HCT116 (cell line): ENCODE data around the gene STRN3. TPM values are rescaled to one million over a fixed set of nuclear protein-coding genes. Genes with fewer than 3 reads are reported as not detected.

Source experiments
- ATAC-seq: fragments of 200-7000 bp; cut with Tn5 transposase; 2 replicates; pipeline ENCODE4 v1.9.1; 2020; ENCODE audit warnings: mild to moderate bottlenecking, moderate library complexity
- BruUV-seq: library from RNA; stranded (reverse); fragments of 400-500 nt; replicated peaks from 2 replicates; lab custom pipeline; 2021; lab: Mats Ljungman, UMichigan
- CTCF ChIA-PET: fragments of 300-600 bp; sonication (Branson Sonifier 250); formaldehyde crosslinking; loops from one replicate; lab custom pipeline; 2021; ENCODE audit warnings: antibody characterized with exemption; lab: Charles Lee
- POLR2A ChIA-PET: fragments of 300-600, 350-600 bp; sonication (Branson Sonifier 250); formaldehyde crosslinking; loops from one replicate; lab custom pipeline; 2021; ENCODE audit warnings: antibody characterized with exemption; lab: Charles Lee
- RAD21 ChIA-PET, 2 experiments: fragments of 300-600 bp; sonication (Branson Sonifier 250); formaldehyde crosslinking; loops; one replicate each; lab custom pipeline; 2023; ENCODE audit warnings: low total read pairs in 2 of 2; ENCODE audit not compliant: uncharacterized antibody in 2 of 2, unreplicated experiment in 2 of 2, low non-redundant PET in 1 of 2; lab: Charles Lee
- DNase-seq: peaks from one replicate; pipeline ENCODE4 v3.0.0-alpha.2; 2010; ENCODE audit warnings: low read depth, low spot score
- H2AFZ ChIP-seq: fragments of 200-600 bp; shearing (Covaris generic), sonication (generic); 2 replicates; pipeline ENCODE4 v1.6.1; 2017; ENCODE audit warnings: low read depth, mixed run types, mixed read lengths, antibody characterized with exemption, low read length; ENCODE audit not compliant: poor library complexity, severe bottlenecking
- H3K27ac ChIP-seq: 2 replicates; pipeline ENCODE4 v1.5.1; 2012; ENCODE audit warnings: low read depth, low read length
- H3K27me3 ChIP-seq: fragments of 200-600 bp; sonication (generic); 2 replicates; pipeline ENCODE4 v1.6.1; 2016; ENCODE audit warnings: mixed run types, low read length, mixed read lengths; ENCODE audit not compliant: insufficient read depth
- H3K36me3 ChIP-seq, 2 experiments: fragments of 200-500 bp in 1 of 2; fragments of 200-600 bp in 1 of 2; sonication (Bioruptor generic) in 1 of 2; sonication (generic) in 1 of 2; 2 replicates each; pipeline versions ENCODE4 v1.5.1 to v1.6.1; 2014 to 2016; ENCODE audit warnings: low read length in 2 of 2, inconsistent platforms in 1 of 2, mixed read lengths in 1 of 2, mixed run types in 1 of 2; ENCODE audit not compliant: insufficient read depth in 2 of 2, control insufficient read depth in 1 of 2
- H3K4me1 ChIP-seq, 2 experiments: fragments of 200-600 bp in 1 of 2; sonication (generic) in 1 of 2; 2 replicates each; pipeline versions ENCODE4 v1.5.1 to v1.6.1; 2012 to 2017; ENCODE audit warnings: low read length in 2 of 2, inconsistent platforms in 1 of 2, mild to moderate bottlenecking in 1 of 2, mixed read lengths in 1 of 2, mixed run types in 1 of 2, moderate library complexity in 1 of 2; ENCODE audit not compliant: insufficient read depth in 2 of 2, control insufficient read depth in 1 of 2
- H3K4me2 ChIP-seq: fragments of 200-600 bp; sonication (generic); 2 replicates; pipeline ENCODE4 v1.6.1; 2017; ENCODE audit warnings: mixed run types, low read length, mixed read lengths
- H3K4me3 ChIP-seq, 2 experiments: fragments of 200-600 bp in 1 of 2; sonication (generic) in 1 of 2; replicated peaks in 1 of 2; 2 replicates each; pipeline ENCODE4 v1.5.1; 2011 to 2016; ENCODE audit warnings: low read length in 2 of 2, control low read depth in 1 of 2, low read depth in 1 of 2, mild to moderate bottlenecking in 1 of 2, mixed read lengths in 1 of 2, mixed run types in 1 of 2
- H3K79me2 ChIP-seq: fragments of 200-600 bp; sonication (generic); 2 replicates; pipeline ENCODE4 v1.6.1; 2017; ENCODE audit warnings: mild to moderate bottlenecking, mixed run types, low read length, moderate library complexity, mixed read lengths; ENCODE audit not compliant: insufficient read depth
- H3K9ac ChIP-seq: fragments of 200-600 bp; sonication (generic); 2 replicates; pipeline ENCODE4 v1.6.1; 2016; ENCODE audit warnings: low read length, mixed read lengths
- H3K9me2 ChIP-seq: fragments of 200-600 bp; sonication (generic), shearing (Covaris generic); 2 replicates; pipeline ENCODE4 v1.6.1; 2017; ENCODE audit warnings: mixed run types, mild to moderate bottlenecking, moderate library complexity; ENCODE audit not compliant: insufficient read depth
- H3K9me3 ChIP-seq, 2 experiments: fragments of 200-500 bp in 1 of 2; fragments of 200-600 bp in 1 of 2; sonication (Bioruptor generic) in 1 of 2; sonication (generic) in 1 of 2; 2 replicates each; pipeline ENCODE4 v1.6.1; 2014 to 2017; ENCODE audit warnings: low read length in 2 of 2, mixed read lengths in 2 of 2, inconsistent platforms in 1 of 2, low read depth in 1 of 2, mild to moderate bottlenecking in 1 of 2, mixed run types in 1 of 2, moderate library complexity in 1 of 2; ENCODE audit not compliant: control insufficient read depth in 1 of 2, insufficient read depth in 1 of 2
- H4K20me1 ChIP-seq: fragments of 200-600 bp; sonication (generic), shearing (Covaris generic); 2 replicates; pipeline ENCODE4 v1.6.1; 2017; ENCODE audit warnings: mixed run types, mild to moderate bottlenecking, moderate library complexity; ENCODE audit not compliant: insufficient read depth
- CBX3 ChIP-seq: IDR thresholded peaks from 2 replicates; pipeline ENCODE4 v1.6.1; 2012; ENCODE audit warnings: low read depth
- CEBPB ChIP-seq: IDR thresholded peaks from 2 replicates; pipeline ENCODE4 v1.6.1; 2012; ENCODE audit warnings: low read depth
- EGR1 ChIP-seq: IDR thresholded peaks from 2 replicates; pipeline ENCODE4 v1.6.1; 2012; ENCODE audit warnings: low read depth
- ELF1 ChIP-seq: IDR thresholded peaks from 2 replicates; pipeline ENCODE4 v1.6.1; 2012; ENCODE audit warnings: low read depth, borderline replicate concordance
- EZH2 ChIP-seq: fragments of 200-600 bp; sonication (generic); IDR thresholded peaks from 2 replicates; pipeline ENCODE4 v1.6.1; 2017; ENCODE audit warnings: antibody characterized with exemption, mixed run types
- EZH2phosphoT487 ChIP-seq: fragments of 200-600 bp; IDR thresholded peaks from 2 replicates; pipeline ENCODE4 v1.6.1; 2018; ENCODE audit warnings: antibody characterized with exemption, borderline replicate concordance
- FOSL1 ChIP-seq: IDR thresholded peaks from 2 replicates; pipeline ENCODE4 v1.6.1; 2012; ENCODE audit warnings: low read depth
- POLR2A ChIP-seq: IDR thresholded peaks from 2 replicates; pipeline ENCODE4 v1.7.0; 2011; ENCODE audit warnings: borderline replicate concordance; ENCODE audit not compliant: insufficient read depth, insufficient read length; ENCODE audit errors: extremely low read depth
- POLR2AphosphoS5 ChIP-seq: IDR thresholded peaks from 2 replicates; pipeline ENCODE4 v1.6.1; 2011; ENCODE audit warnings: mild to moderate bottlenecking, low read depth, low read length, moderate library complexity
- RAD21 ChIP-seq: IDR thresholded peaks from 2 replicates; pipeline ENCODE4 v1.6.1; 2012; ENCODE audit warnings: low read depth, mild to moderate bottlenecking
- SIN3A ChIP-seq: IDR thresholded peaks from 2 replicates; pipeline ENCODE4 v1.6.1; 2012; ENCODE audit warnings: low read depth
- SP1 ChIP-seq: IDR thresholded peaks from 2 replicates; pipeline ENCODE4 v1.6.1; 2012; ENCODE audit warnings: low read depth
- SRF ChIP-seq: IDR thresholded peaks from 2 replicates; pipeline ENCODE4 v1.6.1; 2012; ENCODE audit warnings: low read depth
- TCF7L2 ChIP-seq: IDR thresholded peaks from 2 replicates; pipeline ENCODE4 v1.7.0; 2011; ENCODE audit warnings: borderline replicate concordance, inconsistent platforms; ENCODE audit not compliant: insufficient read depth, insufficient read length; ENCODE audit errors: extremely low read depth
- ZNF274 ChIP-seq: fragments of 200-500 bp; sonication (Bioruptor generic); IDR thresholded peaks from 2 replicates; pipeline ENCODE4 v1.6.1; 2014; ENCODE audit warnings: mild to moderate bottlenecking, low read depth, low read length, inconsistent platforms
- intact Hi-C: fragments of 100-400 bp; cut with micrococcal nuclease; formaldehyde crosslinking; loops from 2 replicates; pipeline ENCODE4 v1.10.0; 2022
- total RNA-seq: library from RNA; stranded (reverse); gene quantifications from one replicate; pipeline ENCODE4 v1.2.1, GENCODE V29; 2021; ENCODE audit not compliant: unreplicated experiment
- TF ChIP-seq, protein P1 (sequence below): IDR thresholded peaks from 2 replicates; pipeline ENCODE4 v1.6.1; 2012
- TF ChIP-seq, protein P2 (sequence below): IDR thresholded peaks from 2 replicates; pipeline ENCODE4 v1.6.1; 2011; ENCODE audit warnings: mild to moderate bottlenecking, low read length, moderate library complexity; ENCODE audit not compliant: insufficient replicate concordance; ENCODE audit errors: extremely low read depth
- TF ChIP-seq, protein P3 (sequence below), 3 experiments: fragments of 200-600 bp in 1 of 3; sonication (generic) in 1 of 3; IDR thresholded peaks in 2 of 3; conservative IDR thresholded peaks in 1 of 3; 2 replicates each; pipeline ENCODE4 v1.5.1; 2012 to 2017; ENCODE audit warnings: low read depth in 2 of 3, low read length in 2 of 3, antibody characterized with exemption in 1 of 3, borderline replicate concordance in 1 of 3, control low read depth in 1 of 3, mild to moderate bottlenecking in 1 of 3, mixed read lengths in 1 of 3, mixed run types in 1 of 3, moderate library complexity in 1 of 3; ENCODE audit not compliant: insufficient read depth in 1 of 3

STRN3 gene
- total RNA-seq, 1 experiment from 2014 or later, result 43.4 TPM

DNA sequence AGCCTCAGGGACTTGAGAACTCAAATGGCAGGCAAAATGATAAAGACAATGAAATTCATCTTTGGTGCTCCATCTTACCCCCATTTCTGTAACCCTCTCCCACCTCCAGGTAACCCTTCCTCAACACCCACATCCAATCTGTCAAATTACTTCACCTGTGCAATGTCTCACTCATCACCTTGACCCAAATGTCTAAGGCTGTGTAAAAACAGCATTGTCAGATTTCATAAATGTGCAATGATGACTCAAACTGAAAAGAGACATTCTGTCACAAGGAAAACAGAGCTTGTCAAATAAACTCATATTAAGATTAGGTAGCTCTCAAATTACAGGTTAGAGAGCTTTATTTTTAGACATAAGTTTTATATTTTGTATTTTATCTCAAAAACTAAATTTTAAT is 171.7 kb downstream of the STRN3 start:
- H3K9ac ChIP-seq, result no peak overlapping the region
- no peaks in the 10 kb centered on the region for H3K27me3 ChIP-seq
- no peaks in the 10 kb centered on the region for H3K36me3 ChIP-seq
- no peaks in the 10 kb centered on the region for H3K9me3 ChIP-seq
- DNase-seq (no peak), ATAC-seq (no peak)
- no peak overlapping the region for H3K4me3 ChIP-seq
- H3K4me1 ChIP-seq, result no peaks in the 10 kb centered on the region
- H2AFZ ChIP-seq, result no peak overlapping the region
- CTCF ChIA-PET, result no interaction called here
- POLR2A ChIA-PET, result no interaction called here
- H3K4me2 ChIP-seq, result no peak overlapping the region
- intact Hi-C loops, result no loop called here
- H3K79me2 ChIP-seq, result no peaks in the 10 kb centered on the region
- no peaks in the 10 kb centered on the region for H4K20me1 ChIP-seq
- BruUV-seq, result no TSS peak
- H3K9me2 ChIP-seq, result no peaks in the 10 kb centered on the region
- no peak overlapping the region for H3K27ac ChIP-seq
- RAD21 ChIA-PET, result no interaction called here
- TF ChIP-seq, protein P1, sequence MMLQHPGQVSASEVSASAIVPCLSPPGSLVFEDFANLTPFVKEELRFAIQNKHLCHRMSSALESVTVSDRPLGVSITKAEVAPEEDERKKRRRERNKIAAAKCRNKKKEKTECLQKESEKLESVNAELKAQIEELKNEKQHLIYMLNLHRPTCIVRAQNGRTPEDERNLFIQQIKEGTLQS, result no peak
- TF ChIP-seq POLR2A, result no peak
- TF ChIP-seq CEBPB, result no peak
- TF ChIP-seq TCF7L2, result no peak
- TF ChIP-seq ZNF274, result no peak

DNA sequence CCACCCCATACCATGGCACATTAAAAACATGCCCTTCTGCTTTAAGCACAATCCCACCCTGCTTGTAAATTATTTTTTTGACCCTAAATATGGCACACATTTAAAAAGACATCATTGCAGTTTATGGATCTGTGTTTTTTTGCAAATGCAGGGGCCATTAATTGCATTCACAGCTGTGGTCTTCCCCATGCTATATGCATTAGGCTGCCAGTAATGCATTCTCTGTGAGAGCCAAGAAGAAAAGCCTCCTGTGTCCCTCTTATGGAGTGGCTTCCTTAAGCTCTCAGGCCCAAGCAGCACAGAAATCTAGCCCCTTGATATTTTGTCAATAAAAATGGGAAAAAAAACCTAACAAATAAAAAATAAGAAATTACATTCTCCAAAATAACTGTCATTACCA is 172.2 kb downstream of the STRN3 start:
- intact Hi-C loops, result no loop called here
- BruUV-seq, result no TSS peak
- Histone ChIP-seq H3K79me2 (no peaks in the 10 kb centered on the region), H3K36me3 (no peaks in the 10 kb centered on the region), H3K4me1 (no peaks in the 10 kb centered on the region), H3K27me3 (no peaks in the 10 kb centered on the region), H3K27ac (no peak overlapping the region), H3K9me3 (no peaks in the 10 kb centered on the region), H3K9ac (no peak overlapping the region), H3K4me3 (no peak overlapping the region), H2AFZ (no peak overlapping the region), H3K4me2 (no peak overlapping the region), H4K20me1 (no peaks in the 10 kb centered on the region), H3K9me2 (no peaks in the 10 kb centered on the region)
- DNase-seq, result no peak
- RAD21 ChIA-PET, result no interaction called here
- ATAC-seq, result no peak
- POLR2A ChIA-PET, result no interaction called here
- CTCF ChIA-PET, result no interaction called here
- no peak for TF ChIP-seq EGR1
- TF ChIP-seq POLR2A, result no peak
- TF ChIP-seq, protein P1, result no peak
- no peak for TF ChIP-seq SP1
- no peak for TF ChIP-seq EZH2
- TF ChIP-seq, protein P2, sequence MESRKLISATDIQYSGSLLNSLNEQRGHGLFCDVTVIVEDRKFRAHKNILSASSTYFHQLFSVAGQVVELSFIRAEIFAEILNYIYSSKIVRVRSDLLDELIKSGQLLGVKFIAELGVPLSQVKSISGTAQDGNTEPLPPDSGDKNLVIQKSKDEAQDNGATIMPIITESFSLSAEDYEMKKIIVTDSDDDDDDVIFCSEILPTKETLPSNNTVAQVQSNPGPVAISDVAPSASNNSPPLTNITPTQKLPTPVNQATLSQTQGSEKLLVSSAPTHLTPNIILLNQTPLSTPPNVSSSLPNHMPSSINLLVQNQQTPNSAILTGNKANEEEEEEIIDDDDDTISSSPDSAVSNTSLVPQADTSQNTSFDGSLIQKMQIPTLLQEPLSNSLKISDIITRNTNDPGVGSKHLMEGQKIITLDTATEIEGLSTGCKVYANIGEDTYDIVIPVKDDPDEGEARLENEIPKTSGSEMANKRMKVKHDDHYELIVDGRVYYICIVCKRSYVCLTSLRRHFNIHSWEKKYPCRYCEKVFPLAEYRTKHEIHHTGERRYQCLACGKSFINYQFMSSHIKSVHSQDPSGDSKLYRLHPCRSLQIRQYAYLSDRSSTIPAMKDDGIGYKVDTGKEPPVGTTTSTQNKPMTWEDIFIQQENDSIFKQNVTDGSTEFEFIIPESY, result no peak
- TF ChIP-seq ZNF274, result no peak
- TF ChIP-seq, protein P3, sequence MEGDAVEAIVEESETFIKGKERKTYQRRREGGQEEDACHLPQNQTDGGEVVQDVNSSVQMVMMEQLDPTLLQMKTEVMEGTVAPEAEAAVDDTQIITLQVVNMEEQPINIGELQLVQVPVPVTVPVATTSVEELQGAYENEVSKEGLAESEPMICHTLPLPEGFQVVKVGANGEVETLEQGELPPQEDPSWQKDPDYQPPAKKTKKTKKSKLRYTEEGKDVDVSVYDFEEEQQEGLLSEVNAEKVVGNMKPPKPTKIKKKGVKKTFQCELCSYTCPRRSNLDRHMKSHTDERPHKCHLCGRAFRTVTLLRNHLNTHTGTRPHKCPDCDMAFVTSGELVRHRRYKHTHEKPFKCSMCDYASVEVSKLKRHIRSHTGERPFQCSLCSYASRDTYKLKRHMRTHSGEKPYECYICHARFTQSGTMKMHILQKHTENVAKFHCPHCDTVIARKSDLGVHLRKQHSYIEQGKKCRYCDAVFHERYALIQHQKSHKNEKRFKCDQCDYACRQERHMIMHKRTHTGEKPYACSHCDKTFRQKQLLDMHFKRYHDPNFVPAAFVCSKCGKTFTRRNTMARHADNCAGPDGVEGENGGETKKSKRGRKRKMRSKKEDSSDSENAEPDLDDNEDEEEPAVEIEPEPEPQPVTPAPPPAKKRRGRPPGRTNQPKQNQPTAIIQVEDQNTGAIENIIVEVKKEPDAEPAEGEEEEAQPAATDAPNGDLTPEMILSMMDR (IDR thresholded peaks at IDR 0.05 in 2 of 3, conservative IDR thresholded peaks at IDR 0.05 in 1 of 3; ENCODE audit: borderline replicate concordance in 1 of 3, insufficient read depth in 1 of 3, low read depth in 2 of 3, low read length in 2 of 3), result no peak
- no peak for TF ChIP-seq POLR2AphosphoS5
- no peak for TF ChIP-seq CBX3
- no peak for TF ChIP-seq RAD21
- no peak for TF ChIP-seq SRF
- TF ChIP-seq FOSL1, result no peak
- no peak for TF ChIP-seq CEBPB
- TF ChIP-seq SIN3A, result no peak
- no peak for TF ChIP-seq EZH2phosphoT487
- TF ChIP-seq ELF1, result no peak
